ENCODE data around the gene TRPM1. TPM values are rescaled to one million over a fixed set of nuclear protein-coding genes. Genes with fewer than 3 reads are reported as not detected.
A peak's percentile ranks its signal among the peaks of the same experiment; 100 is the strongest.

TRPM1 gene
- total RNA-seq, 2 experiments from 2014 or later = 0.06 TPM; not detected in 1

GRCh38 chr15:31085359-31085758 is 16.2 kb downstream of the TRPM1 start:
- no peak overlapping the region for H3K27ac Mint-ChIP-seq
- no peak overlapping the region for H3K4me3 Mint-ChIP-seq
- DNase-seq = no peak
- no peaks in the 10 kb centered on the region for H3K4me1 Mint-ChIP-seq
- H3K27me3 Mint-ChIP-seq = peaks cover 23% of the 10 kb centered on the region
- CTCF ChIA-PET = no interaction called here
- ATAC-seq = no peak
- H3K36me3 Mint-ChIP-seq = no peaks in the 10 kb centered on the region
- no peaks in the 10 kb centered on the region for H3K9me3 Mint-ChIP-seq (ENCODE audit: low read depth)

DNA sequence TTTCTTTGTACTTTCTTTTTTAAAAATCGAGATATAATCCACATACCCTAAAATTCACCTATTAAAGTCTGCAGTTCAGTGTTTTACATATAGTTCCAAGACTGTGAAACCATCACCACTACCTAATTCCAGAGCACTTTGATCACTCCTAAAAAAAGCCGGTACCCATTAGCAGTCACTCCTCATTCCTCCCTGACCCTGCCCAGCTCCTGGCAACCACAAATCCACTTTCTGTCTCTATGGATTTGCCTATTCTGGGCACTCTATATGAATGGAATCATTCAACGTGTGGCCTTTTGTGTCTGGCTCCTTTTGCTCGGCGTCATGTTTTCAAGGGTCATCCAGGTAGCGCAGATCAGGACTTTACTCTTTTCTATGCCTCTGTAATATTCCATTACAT is 17.3 kb downstream of the TRPM1 start:
- H3K36me3 Mint-ChIP-seq = no peaks in the 10 kb centered on the region

DNA sequence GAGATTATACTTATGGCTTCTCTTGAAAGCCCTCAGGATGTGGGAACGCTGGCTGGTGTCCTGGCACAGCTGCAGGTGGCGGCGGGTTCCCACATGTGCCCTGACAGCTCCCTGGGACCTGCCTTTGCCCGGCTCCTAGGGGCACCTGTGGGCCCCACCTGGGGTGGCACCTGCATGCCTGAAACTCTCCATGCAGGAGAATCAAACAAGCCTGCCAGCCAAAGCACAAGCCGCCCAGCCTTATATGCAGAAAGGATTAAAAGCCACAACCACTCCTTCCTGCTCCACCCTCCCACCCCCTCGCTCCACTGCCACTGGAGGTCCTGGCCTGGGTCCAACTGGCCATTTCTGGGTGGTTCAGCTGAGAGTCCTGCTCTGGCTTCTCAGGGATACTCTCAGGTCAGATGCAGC is 18.1 kb downstream of the TRPM1 start:
- peaks cover 31% of the 10 kb centered on the region for H3K27me3 Mint-ChIP-seq
- no peak overlapping the region for H3K4me3 Mint-ChIP-seq
- ATAC-seq (no peak), DNase-seq (no peak)
- H3K9me3 Mint-ChIP-seq (ENCODE audit: low read depth) = no peaks in the 10 kb centered on the region
- no peak overlapping the region for H3K27ac Mint-ChIP-seq
- CTCF ChIA-PET = no interaction called here
- no peaks in the 10 kb centered on the region for H3K36me3 Mint-ChIP-seq
- H3K4me1 Mint-ChIP-seq = no peaks in the 10 kb centered on the region

More for the DNA sequence above, 17.3 kb downstream of the TRPM1 start:
- Mint-ChIP-seq H3K9me3 (ENCODE audit: low read depth) (no peaks in the 10 kb centered on the region), H3K4me3 (no peak overlapping the region), H3K27ac (no peak overlapping the region), H3K27me3 (peaks cover 30% of the 10 kb centered on the region), H3K4me1 (no peaks in the 10 kb centered on the region)
- ATAC-seq (no peak), DNase-seq (no peak)
- CTCF ChIA-PET = no interaction called here

GRCh38 chr15:31082771-31083369 is 18.7 kb downstream of the TRPM1 start:
- no peaks in the 10 kb centered on the region for H3K9me3 Mint-ChIP-seq (ENCODE audit: low read depth)
- no peaks in the 10 kb centered on the region for H3K4me1 Mint-ChIP-seq
- DNase-seq (no peak), ATAC-seq (no peak)
- H3K27me3 Mint-ChIP-seq = peaks cover 31% of the 10 kb centered on the region
- no peak overlapping the region for H3K27ac Mint-ChIP-seq
- H3K36me3 Mint-ChIP-seq = no peaks in the 10 kb centered on the region
- H3K4me3 Mint-ChIP-seq = no peak overlapping the region
- CTCF ChIA-PET = no interaction called here

GRCh38 chr15:31081588-31082250 is 19.8 kb downstream of the TRPM1 start:
- Mint-ChIP-seq H3K4me3 (no peak overlapping the region), H3K36me3 (no peaks in the 10 kb centered on the region), H3K27ac (no peak overlapping the region), H3K27me3 (peaks cover 33% of the 10 kb centered on the region), H3K4me1 (no peaks in the 10 kb centered on the region), H3K9me3 (ENCODE audit: low read depth) (no peaks in the 10 kb centered on the region)
- DNase-seq (no peak), ATAC-seq (no peak)
- CTCF ChIA-PET = no interaction called here

DNA sequence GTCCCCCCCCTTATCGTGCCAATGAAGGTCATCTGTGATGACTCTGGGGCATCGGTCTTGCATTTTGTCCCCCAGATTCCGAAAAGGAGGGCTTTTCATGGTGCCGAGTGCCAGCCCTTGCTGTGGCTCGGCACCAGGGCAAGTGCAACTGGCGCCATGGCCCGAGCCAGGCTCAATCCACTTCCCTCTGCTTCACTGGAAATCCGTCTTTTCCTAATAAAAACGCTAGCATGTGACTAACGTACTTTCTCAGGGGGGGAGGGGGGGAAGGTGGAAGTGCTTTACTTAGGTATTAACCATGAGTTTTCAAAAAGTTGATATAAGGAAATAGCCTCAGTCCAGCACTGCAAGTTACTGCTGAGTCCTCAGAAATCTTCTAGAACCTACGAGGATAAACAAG is 20.5 kb downstream of the TRPM1 start:
- no peak overlapping the region for H3K4me3 Mint-ChIP-seq
- H3K36me3 Mint-ChIP-seq = no peaks in the 10 kb centered on the region
- H3K27me3 Mint-ChIP-seq = peaks cover 34% of the 10 kb centered on the region
- DNase-seq (no peak), ATAC-seq (no peak)
- H3K4me1 Mint-ChIP-seq = no peaks in the 10 kb centered on the region
- H3K27ac Mint-ChIP-seq = no peak overlapping the region
- no peaks in the 10 kb centered on the region for H3K9me3 Mint-ChIP-seq (ENCODE audit: low read depth)
- CTCF ChIA-PET = no interaction called here

DNA sequence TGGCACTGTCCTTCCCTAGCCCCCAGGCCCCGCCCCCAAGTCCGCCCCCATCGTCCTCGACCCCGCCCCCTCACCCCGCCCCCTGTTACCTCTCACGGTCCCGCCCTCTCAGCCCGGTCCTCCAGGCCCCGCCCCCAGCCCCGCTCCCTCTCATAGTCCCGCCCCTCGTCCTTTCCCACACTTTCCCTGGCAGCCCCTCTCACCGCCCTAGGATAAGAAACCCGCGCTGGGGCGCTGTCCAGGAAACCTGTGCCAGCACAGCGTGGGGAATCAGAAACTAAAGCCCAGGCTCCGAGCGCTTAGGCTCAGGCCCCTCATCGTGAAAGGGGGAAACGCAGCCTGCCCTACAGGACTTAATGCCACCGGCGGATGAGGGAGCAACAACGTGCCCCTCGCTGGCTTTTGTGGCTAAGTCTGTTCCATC is 20.9 kb downstream of the TRPM1 start:
- H3K4me3 Mint-ChIP-seq = peak overlapping the region; percentile 15

GRCh38 chr15:31079519-31079918 is 22.0 kb downstream of the TRPM1 start:
- CTCF ChIA-PET = no interaction called here
- no peak overlapping the region for H3K4me3 Mint-ChIP-seq
- H3K27me3 Mint-ChIP-seq = peaks cover 45% of the 10 kb centered on the region
- H3K9me3 Mint-ChIP-seq (ENCODE audit: low read depth) = no peaks in the 10 kb centered on the region
- no peaks in the 10 kb centered on the region for H3K36me3 Mint-ChIP-seq
- DNase-seq (no peak), ATAC-seq (no peak)
- H3K4me1 Mint-ChIP-seq = no peaks in the 10 kb centered on the region
- no peak overlapping the region for H3K27ac Mint-ChIP-seq

More for the DNA sequence above, 20.9 kb downstream of the TRPM1 start:
- Mint-ChIP-seq H3K4me1 (no peaks in the 10 kb centered on the region), H3K27me3 (peaks cover 37% of the 10 kb centered on the region), H3K27ac (no peak overlapping the region), H3K9me3 (ENCODE audit: low read depth) (no peaks in the 10 kb centered on the region), H3K36me3 (no peaks in the 10 kb centered on the region)
- CTCF ChIA-PET = no interaction called here
- peak; percentile 46 for DNase-seq
- ATAC-seq = peak; percentile 65

- Mint-ChIP-seq H3K27me3 (peaks cover 48% of the 10 kb centered on the region), H3K4me1 (no peaks in the 10 kb centered on the region), H3K27ac (no peak overlapping the region), H3K4me3 (no peak overlapping the region), H3K9me3 (ENCODE audit: low read depth) (no peaks in the 10 kb centered on the region), H3K36me3 (no peaks in the 10 kb centered on the region)
- CTCF ChIA-PET = no interaction called here
- DNase-seq = no peak
- no peak for ATAC-seq
Measured at GRCh38 chr15:31078471-31078870, 23.1 kb downstream of the TRPM1 start.

DNA sequence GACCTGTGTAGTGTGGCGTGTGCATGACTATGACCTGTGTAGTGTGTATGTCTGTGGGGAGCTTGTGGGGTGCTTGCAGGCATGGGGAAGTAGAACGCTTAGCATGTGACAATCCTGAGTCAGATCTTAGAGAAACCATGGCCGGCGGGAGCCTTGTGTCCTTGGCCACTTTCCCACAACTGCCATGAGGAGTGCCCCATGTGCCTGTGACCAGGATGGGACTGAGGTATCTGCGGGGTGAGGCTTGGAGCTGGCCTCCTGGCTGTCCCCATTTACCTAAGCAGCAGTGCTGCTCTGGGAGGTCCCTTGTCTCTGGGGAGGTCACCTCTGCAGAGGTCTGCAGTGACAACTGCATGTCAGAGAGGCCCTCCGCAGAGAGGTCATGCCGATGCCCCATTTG is 23.6 kb downstream of the TRPM1 start:
- no peak for DNase-seq
- Mint-ChIP-seq H3K27ac (no peak overlapping the region), H3K36me3 (no peaks in the 10 kb centered on the region), H3K4me3 (no peak overlapping the region), H3K4me1 (no peaks in the 10 kb centered on the region), H3K9me3 (ENCODE audit: low read depth) (no peaks in the 10 kb centered on the region), H3K27me3 (peaks cover 47% of the 10 kb centered on the region)
- no peak for ATAC-seq
- CTCF ChIA-PET = no interaction called here

GRCh38 chr15:31077181-31077580 is 24.3 kb downstream of the TRPM1 start:
- H3K27ac Mint-ChIP-seq = no peak overlapping the region
- ATAC-seq = no peak
- H3K4me1 Mint-ChIP-seq = no peaks in the 10 kb centered on the region
- H3K9me3 Mint-ChIP-seq (ENCODE audit: low read depth) = no peaks in the 10 kb centered on the region
- no peaks in the 10 kb centered on the region for H3K36me3 Mint-ChIP-seq
- CTCF ChIA-PET = no interaction called here
- no peak for DNase-seq
- peaks cover 41% of the 10 kb centered on the region for H3K27me3 Mint-ChIP-seq
- no peak overlapping the region for H3K4me3 Mint-ChIP-seq

DNA sequence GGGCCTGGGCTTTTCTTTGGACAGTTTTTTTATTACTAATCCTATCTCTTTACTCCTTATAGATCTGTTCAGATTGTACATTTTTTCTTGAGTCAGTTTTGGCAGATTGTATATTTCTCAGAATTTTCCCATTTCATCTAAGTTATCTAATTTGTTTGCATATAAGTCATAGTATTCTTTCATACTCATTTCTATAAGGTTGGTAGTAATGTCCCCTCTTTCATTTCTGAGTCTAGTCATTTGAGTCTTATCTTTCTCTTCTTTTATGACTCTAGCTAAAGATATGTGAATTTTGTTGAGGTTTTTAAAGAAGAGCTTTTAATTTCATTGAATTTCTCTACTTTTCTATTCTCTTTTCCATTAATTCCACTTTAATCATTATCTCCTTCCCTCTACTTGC is 27.2 kb downstream of the TRPM1 start:
- CTCF ChIA-PET = no interaction called here
- ATAC-seq (no peak), DNase-seq (no peak)
- Mint-ChIP-seq H3K27ac (no peak overlapping the region), H3K36me3 (no peaks in the 10 kb centered on the region), H3K27me3 (peaks cover 33% of the 10 kb centered on the region), H3K4me3 (no peak overlapping the region), H3K9me3 (ENCODE audit: low read depth) (no peaks in the 10 kb centered on the region), H3K4me1 (no peaks in the 10 kb centered on the region)

- no peak for ATAC-seq
- CTCF ChIA-PET = no interaction called here
Measured at GRCh38 chr15:31070867-31071266, 30.7 kb downstream of the TRPM1 start.

DNA sequence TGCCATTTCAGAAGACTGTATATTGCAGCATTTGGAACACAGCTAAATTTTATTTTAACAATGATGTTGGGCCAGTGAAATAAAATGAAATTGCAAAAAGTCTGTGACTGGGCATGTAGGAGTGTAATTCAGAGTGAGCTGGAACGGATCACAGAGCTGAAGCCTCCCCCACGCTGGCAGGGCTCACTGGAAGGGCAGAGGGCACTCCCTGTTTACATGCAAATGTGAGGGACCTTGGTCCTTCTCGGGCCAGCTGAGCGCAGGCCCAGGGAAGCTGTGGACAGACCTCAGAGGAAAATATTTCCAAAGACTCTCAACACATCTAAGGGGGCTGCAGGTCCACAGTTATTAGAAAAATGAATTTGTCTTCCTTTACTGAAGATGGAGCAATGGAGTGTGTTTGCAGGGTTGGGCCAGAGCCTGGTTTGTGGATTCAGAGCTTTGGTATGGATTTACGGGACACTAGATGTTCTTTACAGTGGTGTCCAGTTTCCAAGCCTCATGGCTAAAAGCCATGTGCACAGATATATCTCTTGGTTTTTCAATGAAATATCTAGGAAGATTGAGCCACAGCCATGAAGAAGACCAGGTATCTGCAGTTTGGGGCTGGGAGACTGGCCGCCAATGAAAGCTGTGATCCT is 32.0 kb downstream of the TRPM1 start:
- no peak for DNase-seq
- Mint-ChIP-seq H3K27ac (no peak overlapping the region), H3K4me1 (no peaks in the 10 kb centered on the region), H3K9me3 (ENCODE audit: low read depth) (no peaks in the 10 kb centered on the region), H3K36me3 (no peaks in the 10 kb centered on the region), H3K27me3 (peaks cover 20% of the 10 kb centered on the region), H3K4me3 (no peak overlapping the region)
- no peak for ATAC-seq
- CTCF ChIA-PET = no interaction called here

More at GRCh38 chr15:31070867-31071266, 30.7 kb downstream of the TRPM1 start:
- no peak overlapping the region for H3K4me3 Mint-ChIP-seq
- no peaks in the 10 kb centered on the region for H3K36me3 Mint-ChIP-seq
- H3K9me3 Mint-ChIP-seq (ENCODE audit: low read depth) = no peaks in the 10 kb centered on the region
- peaks cover 25% of the 10 kb centered on the region for H3K27me3 Mint-ChIP-seq
- H3K27ac Mint-ChIP-seq = no peak overlapping the region
- no peaks in the 10 kb centered on the region for H3K4me1 Mint-ChIP-seq
- no peak for DNase-seq
